SK-N-SH (cell line): ENCODE data around the gene DTX3. TPM values are rescaled to one million over a fixed set of nuclear protein-coding genes. Genes with fewer than 3 reads are reported as not detected.

Experiments
- CTCF ChIA-PET: fragments of 300-600, 350-600 bp; formaldehyde crosslinking; extraction: SDS; loops from one replicate; lab custom pipeline; 2021; lab: Yijun Ruan, JAX
- POLR2A ChIA-PET: fragments of 350-600 bp; sonication (Branson Sonifier 250); formaldehyde crosslinking; extraction: SDS; loops from one replicate; lab custom pipeline; 2020; ENCODE audit warnings: antibody characterized with exemption, inconsistent platforms; lab: Yijun Ruan, JAX
- DNase-seq: peaks from one replicate; pipeline ENCODE4 v3.0.0; 2012
- H2AFZ ChIP-seq: fragments of 200-600 bp; sonication (generic); 2 replicates; pipeline ENCODE4 v1.8.1; 2016; ENCODE audit warnings: antibody characterized with exemption, mild to moderate bottlenecking, low read depth
- H3F3A ChIP-seq: fragments of 200-600 bp; sonication (generic); replicated peaks from 2 replicates; pipeline ENCODE3; 2016; ENCODE audit warnings: antibody characterized with exemption, mild to moderate bottlenecking; ENCODE audit not compliant: insufficient read depth
- H3K27ac ChIP-seq, 2 experiments: fragments of 200-500 bp in 1 of 2; fragments of 200-600 bp in 1 of 2; sonication (Bioruptor generic) in 1 of 2; sonication (generic), shearing (Covaris generic) in 1 of 2; 2 replicates each; pipeline versions ENCODE4 v1.5.1 to v1.6.1; 2014 to 2016; ENCODE audit warnings: low read depth in 2 of 2, inconsistent platforms in 1 of 2, low read length in 1 of 2, mild to moderate bottlenecking in 1 of 2, mixed read lengths in 1 of 2
- H3K27me3 ChIP-seq: fragments of 200-600 bp; sonication (generic), shearing (Covaris generic); 2 replicates; pipeline ENCODE4 v1.6.1; 2016; ENCODE audit warnings: mixed run types; ENCODE audit not compliant: insufficient read depth
- H3K36me3 ChIP-seq, 2 experiments: fragments of 200-500 bp in 1 of 2; fragments of 200-600 bp in 1 of 2; sonication (Bioruptor generic) in 1 of 2; sonication (generic) in 1 of 2; replicated peaks in 1 of 2; 2 replicates each; pipeline versions ENCODE3 to v1.5.1; 2014 to 2016; ENCODE audit warnings: low read length in 1 of 2, mild to moderate bottlenecking in 1 of 2; ENCODE audit not compliant: insufficient read depth in 2 of 2, control insufficient read depth in 1 of 2
- H3K4me1 ChIP-seq, 2 experiments: fragments of 200-500 bp in 1 of 2; fragments of 200-600 bp in 1 of 2; sonication (Bioruptor generic) in 1 of 2; sonication (generic), shearing (Covaris generic) in 1 of 2; 2 replicates each; pipeline versions ENCODE4 v1.5.1 to v1.6.1; 2014 to 2016; ENCODE audit warnings: low read depth in 1 of 2, low read length in 1 of 2, mixed run types in 1 of 2; ENCODE audit not compliant: insufficient read depth in 2 of 2, control insufficient read depth in 1 of 2
- H3K4me2 ChIP-seq: fragments of 200-600 bp; sonication (generic), shearing (Covaris generic); 2 replicates; pipeline ENCODE4 v1.6.1; 2017; ENCODE audit warnings: mixed run types
- H3K4me3 ChIP-seq, 2 experiments: fragments of 200-500 bp in 1 of 2; fragments of 200-600 bp in 1 of 2; sonication (Bioruptor generic) in 1 of 2; sonication (generic), shearing (Covaris generic) in 1 of 2; 2 replicates each; pipeline versions ENCODE4 v1.5.1 to v1.8.1; 2014 to 2016; ENCODE audit warnings: low read depth in 2 of 2, inconsistent platforms in 1 of 2, low read length in 1 of 2, mild to moderate bottlenecking in 1 of 2, mixed read lengths in 1 of 2, moderate library complexity in 1 of 2
- H3K79me2 ChIP-seq: fragments of 200-600 bp; sonication (generic); 2 replicates; pipeline ENCODE4 v1.8.1; 2017; ENCODE audit warnings: mild to moderate bottlenecking; ENCODE audit not compliant: insufficient read depth
- H3K9ac ChIP-seq: fragments of 200-600 bp; sonication (generic); 2 replicates; pipeline ENCODE4 v1.6.1; 2017; ENCODE audit warnings: mixed run types
- H3K9me2 ChIP-seq: fragments of 200-600 bp; sonication (generic); 2 replicates; pipeline ENCODE4 v1.6.1; 2017; ENCODE audit warnings: mixed run types
- H3K9me3 ChIP-seq: fragments of 200-600 bp; sonication (generic); 2 replicates; pipeline ENCODE4 v1.6.1; 2017; ENCODE audit warnings: mixed run types, mild to moderate bottlenecking, moderate library complexity
- H4K20me1 ChIP-seq: fragments of 200-600 bp; sonication (generic); 2 replicates; pipeline ENCODE4 v1.6.1; 2017; ENCODE audit warnings: mild to moderate bottlenecking, mixed run types; ENCODE audit not compliant: insufficient read depth
- FOXJ3 ChIP-seq: sonication (generic); formaldehyde crosslinking; IDR thresholded peaks from 2 replicates; pipeline ENCODE4 v1.5.1; 2020; ENCODE audit warnings: mild to moderate bottlenecking, missing genetic modification reagents
- FOXM1 ChIP-seq: IDR thresholded peaks from 2 replicates; pipeline ENCODE4 v1.4.0; 2012; ENCODE audit warnings: low read depth, mild to moderate bottlenecking
- GABPA ChIP-seq: IDR thresholded peaks from 2 replicates; pipeline ENCODE4 v1.4.0; 2012; ENCODE audit warnings: low read depth, mild to moderate bottlenecking
- JUND ChIP-seq: IDR thresholded peaks from 2 replicates; pipeline ENCODE4 v1.4.0; 2012
- MXI1 ChIP-seq: IDR thresholded peaks from 2 replicates; pipeline ENCODE4 v1.6.1; 2012; ENCODE audit warnings: mild to moderate bottlenecking, low read depth, low read length, improper control_type of control experiment
- NRF1 ChIP-seq: IDR thresholded peaks from 2 replicates; pipeline ENCODE4 v1.6.1; 2012; ENCODE audit warnings: low read depth, mild to moderate bottlenecking, low read length
- POLR2AphosphoS5 ChIP-seq: IDR thresholded peaks from 2 replicates; pipeline ENCODE4 v1.6.1; 2012; ENCODE audit warnings: low read depth, low read length
- RAD21 ChIP-seq: IDR thresholded peaks from 2 replicates; pipeline ENCODE4 v1.6.1; 2012; ENCODE audit warnings: mild to moderate bottlenecking, low read length
- RCOR1 ChIP-seq: fragments of 150-350 bp; IDR thresholded peaks from 2 replicates; pipeline ENCODE4 v1.6.1; 2017; ENCODE audit warnings: antibody characterized with exemption, low read length
- RXRA ChIP-seq: IDR thresholded peaks from 2 replicates; pipeline ENCODE4 v1.4.0; 2012; ENCODE audit warnings: low read depth, mild to moderate bottlenecking, borderline replicate concordance
- SMC3 ChIP-seq: IDR thresholded peaks from 2 replicates; pipeline ENCODE4 v1.6.1; 2012; ENCODE audit warnings: low read depth, low read length, improper control_type of control experiment
- TEAD4 ChIP-seq: IDR thresholded peaks from 2 replicates; pipeline ENCODE4 v1.4.0; 2012; ENCODE audit warnings: mild to moderate bottlenecking, borderline replicate concordance; ENCODE audit not compliant: insufficient read depth
- WGBS: methylation state at CpG from one replicate; pipeline ENCODE4 v1.1.6; 2017; ENCODE audit warnings: low lambda C conversion rate; 5-methylcytosine and 5-hydroxymethylcytosine counted together
- polyA plus RNA-seq, 3 experiments: library from polyadenylated mRNA; depleted of rRNA; stranded (reverse); fragments of >200 nt; gene quantifications; 2 replicates each; pipeline ENCODE4 v1.2.3, GENCODE V29; 2012
- TF ChIP-seq, protein P1 (sequence below): IDR thresholded peaks from 2 replicates; pipeline ENCODE4 v1.4.0; 2012; ENCODE audit warnings: low read depth, borderline replicate concordance
- TF ChIP-seq, protein P2 (sequence below): fragments of 150-350 bp; IDR thresholded peaks from 2 replicates; pipeline ENCODE4 v1.6.1; 2016; ENCODE audit warnings: mild to moderate bottlenecking, low read depth, low read length

Gene DTX3
- polyA plus RNA-seq, 1 of the 3 experiments (the other 2 are of a cell fraction): 61.2 TPM

DNA sequence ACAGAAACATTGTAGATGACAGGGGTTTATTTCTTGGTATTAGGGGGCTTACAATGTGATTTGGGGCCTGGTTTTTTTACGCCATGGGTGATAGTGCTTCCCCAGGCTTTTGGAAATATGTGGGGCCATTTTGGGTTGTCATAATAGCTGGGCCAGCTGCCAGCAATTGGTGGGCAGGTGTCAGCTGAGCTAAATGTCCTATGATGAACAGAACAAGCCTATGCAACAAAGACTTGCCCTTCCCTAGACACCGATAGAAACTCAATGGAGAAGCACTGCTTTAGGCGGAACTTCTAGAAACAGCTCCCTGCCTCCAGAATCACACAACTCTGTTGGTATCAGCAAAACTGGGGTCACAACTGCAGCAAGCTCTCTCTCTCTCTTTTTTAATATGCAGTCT, 33.5 kb downstream of the DTX3 start (continued):
- TF ChIP-seq RXRA: no peak
- TF ChIP-seq, protein P1, sequence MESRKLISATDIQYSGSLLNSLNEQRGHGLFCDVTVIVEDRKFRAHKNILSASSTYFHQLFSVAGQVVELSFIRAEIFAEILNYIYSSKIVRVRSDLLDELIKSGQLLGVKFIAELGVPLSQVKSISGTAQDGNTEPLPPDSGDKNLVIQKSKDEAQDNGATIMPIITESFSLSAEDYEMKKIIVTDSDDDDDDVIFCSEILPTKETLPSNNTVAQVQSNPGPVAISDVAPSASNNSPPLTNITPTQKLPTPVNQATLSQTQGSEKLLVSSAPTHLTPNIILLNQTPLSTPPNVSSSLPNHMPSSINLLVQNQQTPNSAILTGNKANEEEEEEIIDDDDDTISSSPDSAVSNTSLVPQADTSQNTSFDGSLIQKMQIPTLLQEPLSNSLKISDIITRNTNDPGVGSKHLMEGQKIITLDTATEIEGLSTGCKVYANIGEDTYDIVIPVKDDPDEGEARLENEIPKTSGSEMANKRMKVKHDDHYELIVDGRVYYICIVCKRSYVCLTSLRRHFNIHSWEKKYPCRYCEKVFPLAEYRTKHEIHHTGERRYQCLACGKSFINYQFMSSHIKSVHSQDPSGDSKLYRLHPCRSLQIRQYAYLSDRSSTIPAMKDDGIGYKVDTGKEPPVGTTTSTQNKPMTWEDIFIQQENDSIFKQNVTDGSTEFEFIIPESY: no peak
- no peak for TF ChIP-seq RAD21
- TF ChIP-seq POLR2AphosphoS5: no peak
- no peak for TF ChIP-seq FOXM1
- TF ChIP-seq RCOR1: no peak
- TF ChIP-seq, protein P2, sequence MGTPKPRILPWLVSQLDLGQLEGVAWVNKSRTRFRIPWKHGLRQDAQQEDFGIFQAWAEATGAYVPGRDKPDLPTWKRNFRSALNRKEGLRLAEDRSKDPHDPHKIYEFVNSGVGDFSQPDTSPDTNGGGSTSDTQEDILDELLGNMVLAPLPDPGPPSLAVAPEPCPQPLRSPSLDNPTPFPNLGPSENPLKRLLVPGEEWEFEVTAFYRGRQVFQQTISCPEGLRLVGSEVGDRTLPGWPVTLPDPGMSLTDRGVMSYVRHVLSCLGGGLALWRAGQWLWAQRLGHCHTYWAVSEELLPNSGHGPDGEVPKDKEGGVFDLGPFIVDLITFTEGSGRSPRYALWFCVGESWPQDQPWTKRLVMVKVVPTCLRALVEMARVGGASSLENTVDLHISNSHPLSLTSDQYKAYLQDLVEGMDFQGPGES: no peak
- TF ChIP-seq, all 33 proteins: peak for 0

DNA sequence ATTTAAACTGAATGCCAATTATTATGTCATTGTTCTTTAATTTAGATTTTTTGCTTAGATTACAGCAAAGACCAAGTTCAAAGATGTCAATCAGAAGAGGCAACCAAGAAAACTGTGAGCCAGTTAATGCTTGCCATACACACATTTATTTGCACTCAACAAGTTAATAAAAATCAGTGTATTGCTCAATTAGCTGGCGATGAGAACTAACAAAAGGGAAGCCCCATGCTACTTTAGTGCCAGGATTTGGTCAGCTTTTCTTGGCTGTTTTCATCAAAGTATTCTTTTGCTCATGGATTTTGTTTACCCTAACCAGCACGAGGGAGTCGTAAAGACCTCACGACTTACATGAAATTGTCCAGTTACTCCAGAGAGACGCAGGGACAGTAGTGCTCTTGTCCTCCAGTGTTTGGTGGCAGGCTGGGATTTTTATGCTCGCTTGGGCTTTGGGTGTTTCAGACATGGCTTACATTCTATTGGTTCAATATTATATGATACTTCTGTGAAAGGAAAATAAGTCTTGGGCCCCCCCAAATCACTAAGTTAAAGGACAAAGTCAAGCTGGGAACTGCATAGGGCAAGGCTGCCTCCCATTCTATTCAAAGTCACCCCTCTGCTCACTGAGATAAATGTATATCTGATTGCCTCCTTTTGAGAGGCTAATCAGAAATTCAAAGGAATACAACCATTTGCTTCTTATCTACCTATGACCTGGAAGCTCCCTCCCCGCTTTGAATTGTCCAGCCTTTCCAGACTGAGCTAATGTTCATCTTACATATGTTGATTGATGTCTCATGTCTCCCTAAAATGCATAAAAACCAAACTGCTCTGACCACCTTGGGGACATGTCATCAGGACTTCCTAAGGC, 35.8 kb downstream of the DTX3 start:
- no peaks in the 10 kb centered on the region; the same call in 1 of the 2 replicates for H3K27me3 ChIP-seq
- CTCF ChIA-PET: interaction anchor here (0.6 to 4.9 kb wide), 6 partner anchors 6 to 181 kb away, joined by 3 to 38 read pairs (median 4); partner anchors contain the start of gene B4GALNT1

More for the DNA sequence above, 35.8 kb downstream of the DTX3 start:
- no peak for DNase-seq
- Histone ChIP-seq H3K27ac (no peak overlapping the region), H3K9ac (no peak overlapping the region), H2AFZ (no peak overlapping the region), H3K4me1 (no peaks in the 10 kb centered on the region), H3K36me3 (no peaks in the 10 kb centered on the region), H3K4me2 (no peak overlapping the region), H3F3A (no peaks in the 10 kb centered on the region), H3K4me3 (no peak overlapping the region), H3K79me2 (no peaks in the 10 kb centered on the region), H3K9me3 (no peaks in the 10 kb centered on the region), H3K9me2 (no peaks in the 10 kb centered on the region), H4K20me1 (no peaks in the 10 kb centered on the region)
- WGBS: 25% methylated on average over 7 of the region's 7 CpGs
- POLR2A ChIA-PET: no interaction called here
- TF ChIP-seq GABPA (no peak), FOXM1 (no peak), JUND (no peak), RAD21 (no peak), FOXJ3 (no peak), SMC3 (no peak), MXI1 (no peak), NRF1 (no peak), TEAD4 (no peak)
